Measurements from ENCODE around the gene ID1. TPM values are rescaled to one million over a fixed set of nuclear protein-coding genes. Genes with fewer than 3 reads are reported as not detected.

ID1 gene
- total and polyA plus RNA-seq, 2 of the 13 experiments (the other 11 are each of a cell fraction or from before 2014, with no cell fraction given), result 320 to 419 TPM

GRCh38 chr20:31568041-31568731 lies 36.9 kb upstream of the ID1 start (continued):
- TF ChIP-seq ZBTB40 (IDR thresholded peaks at IDR 0.05) (no peak), ZBTB40 (CRISPR knock-in tag; IDR thresholded peaks at IDR 0.05) (no peak), SKIL (CRISPR knock-in tag; IDR thresholded peaks at IDR 0.05; ENCODE audit: borderline replicate concordance) (0 out of 2 replicates have a peak, but pooled peaks have one; percentile 14), GABPB1 (CRISPR knock-in tag; IDR thresholded peaks at IDR 0.05) (peak; percentile 32; the same call in 1 of the 2 replicates), ZNF225 (CRISPR knock-in tag; IDR thresholded peaks at IDR 0.05) (peak; percentile 43; the same call in 1 of the 2 replicates), AGO2 (optimal IDR thresholded peaks at IDR 0.05; ENCODE audit: low read depth, low read length) (peak; percentile 94), HINFP (CRISPR knock-in tag; IDR thresholded peaks at IDR 0.05; ENCODE audit: low read depth) (0 out of 2 replicates have a peak, but pooled peaks have one; percentile 5), ZNF510 (CRISPR knock-in tag; IDR thresholded peaks at IDR 0.05; ENCODE audit: low read depth) (no peak), RBFOX2 (IDR thresholded peaks at IDR 0.05; ENCODE audit: low read depth, low read length) (peak; percentile 41; the same call in 1 of the 2 replicates), ZNF75D (CRISPR knock-in tag; IDR thresholded peaks at IDR 0.05; ENCODE audit: borderline replicate concordance) (0 out of 2 replicates have a peak, but pooled peaks have one; percentile 54), POLR2AphosphoS2 (IDR thresholded peaks at IDR 0.05; ENCODE audit: low read depth, low read length) (peak; percentile 73; the same call in 1 of the 2 replicates)

Measured in HepG2 (cell line).